HG03442 (cell line): Measurements from ENCODE around the gene ZNF385B.

Experiments
- ATAC-seq: cut with Tn5 transposase; IDR thresholded peaks from one replicate; pipeline ENCODE4 v1.9.1; 2021; ENCODE audit warnings: mild to moderate bottlenecking, moderate library complexity; ENCODE audit not compliant: unreplicated experiment

ZNF385B gene

GRCh38 chr2:179559108-179559806 lies 302.2 kb downstream of the ZNF385B start:
- ATAC-seq: no peak

GRCh38 chr2:179558010-179558934 lies 303.1 kb downstream of the ZNF385B start:
- no peak for ATAC-seq

GRCh38 chr2:179556425-179556824 lies 305.0 kb downstream of the ZNF385B start:
- ATAC-seq: no peak

GRCh38 chr2:179555691-179556283 lies 305.6 kb downstream of the ZNF385B start:
- ATAC-seq: no peak

- ATAC-seq: no peak
These were observed 306.6 kb downstream of the ZNF385B start for GRCh38 chr2:179554639-179555386.

- ATAC-seq: no peak
These were observed 308.0 kb downstream of the ZNF385B start for GRCh38 chr2:179553382-179553781.

GRCh38 chr2:179551539-179552045 lies 309.8 kb downstream of the ZNF385B start:
- no peak for ATAC-seq

GRCh38 chr2:179550849-179551248 lies 310.6 kb downstream of the ZNF385B start:
- ATAC-seq: no peak

GRCh38 chr2:179550214-179550613 lies 311.2 kb downstream of the ZNF385B start:
- no peak for ATAC-seq

GRCh38 chr2:179546656-179547055 lies 314.8 kb downstream of the ZNF385B start:
- ATAC-seq: no peak

GRCh38 chr2:179545024-179545423 lies 316.4 kb downstream of the ZNF385B start:
- ATAC-seq: no peak

- no peak for ATAC-seq
These were observed 318.0 kb downstream of the ZNF385B start for GRCh38 chr2:179543361-179543901.

GRCh38 chr2:179541586-179541985 lies 319.8 kb downstream of the ZNF385B start:
- no peak for ATAC-seq

- ATAC-seq: no peak
These were observed 322.3 kb downstream of the ZNF385B start for GRCh38 chr2:179539124-179539511.

- ATAC-seq: no peak
These were observed 322.8 kb downstream of the ZNF385B start for GRCh38 chr2:179538406-179539123.

- no peak for ATAC-seq
These were observed 325.2 kb downstream of the ZNF385B start for GRCh38 chr2:179536185-179536584.

GRCh38 chr2:179533875-179534274 lies 327.5 kb downstream of the ZNF385B start:
- no peak for ATAC-seq

GRCh38 chr2:179532863-179533278 lies 328.5 kb downstream of the ZNF385B start:
- ATAC-seq: no peak

- no peak for ATAC-seq
These were observed 332.8 kb downstream of the ZNF385B start for GRCh38 chr2:179528576-179529069.

- ATAC-seq: no peak
These were observed 336.1 kb downstream of the ZNF385B start for GRCh38 chr2:179525340-179525739.
